Tibial nerve (tissue), 4 donors: ENCODE data around the gene ICA1L. TPM values are rescaled to one million over a fixed set of nuclear protein-coding genes. Genes with fewer than 3 reads are reported as not detected.
"Not testable (repeated sequence)": the region's sequence is repeated elsewhere in the genome, so short reads cannot be mapped to it uniquely, and the experiment has no call there.

Experiments
- DNase-seq, 2 donors: peaks; one replicate each; pipeline ENCODE4 v3.0.0-alpha.2; 2019; ENCODE audit warnings: low spot score in 2 of 2
- H3K27ac ChIP-seq, 4 donors: fragments of 200-600 bp; sonication (generic) in 3 of 4; one replicate each; pipeline ENCODE4 v1.5.1; 2017 to 2019; ENCODE audit warnings: mild to moderate bottlenecking in 1 of 4
- H3K27me3 ChIP-seq, 2 donors: fragments of 200-600 bp; sonication (generic) in 1 of 2; one replicate each; pipeline versions ENCODE4 v1.5.1 to v1.6.0; 2017 to 2019
- H3K36me3 ChIP-seq, 3 donors: fragments of 200-600 bp; sonication (generic); one replicate each; pipeline ENCODE4 v1.5.1; 2018 to 2019
- H3K4me1 ChIP-seq, 4 donors: fragments of 200-600 bp; sonication (generic) in 3 of 4; one replicate each; pipeline ENCODE4 v1.5.1; 2017 to 2019
- H3K4me3 ChIP-seq, 4 donors: fragments of 200-600 bp; sonication (generic) in 3 of 4; one replicate each; pipeline ENCODE4 v1.5.1; 2017 to 2019; ENCODE audit warnings: mild to moderate bottlenecking in 1 of 4, moderate library complexity in 1 of 4
- H3K9me3 ChIP-seq, 4 donors: fragments of 200-600 bp; sonication (generic) in 3 of 4; one replicate each; pipeline ENCODE4 v1.5.1; 2017 to 2019
- CTCF ChIP-seq, 5 experiments: fragments of 200-600 bp in 3 of 5; fragments of 450-650 bp in 2 of 5; sonication (generic) in 3 of 5; IDR thresholded peaks; one replicate each; pipeline ENCODE4 v1.5.1; 2016 to 2019; ENCODE audit warnings: antibody characterized with exemption in 5 of 5, mild to moderate bottlenecking in 3 of 5, moderate library complexity in 2 of 5
- EP300 ChIP-seq, 2 donors: sonication (generic); formaldehyde crosslinking; IDR thresholded peaks; one replicate each; pipeline ENCODE4 v1.6.1; 2017; ENCODE audit warnings: antibody characterized with exemption in 2 of 2, mild to moderate bottlenecking in 1 of 2
- POLR2A ChIP-seq, 2 donors: fragments of 450-650 bp; IDR thresholded peaks; one replicate each; pipeline ENCODE4 v1.6.1; 2017; ENCODE audit warnings: antibody characterized with exemption in 2 of 2, mild to moderate bottlenecking in 2 of 2, moderate library complexity in 2 of 2
- WGBS, 2 donors: methylation state at CpG; one replicate each; pipeline ENCODE4 v1.1.5; 2018; 5-methylcytosine and 5-hydroxymethylcytosine counted together
- total RNA-seq, 4 donors: library from RNA; depleted of rRNA; stranded (reverse); fragments of >200 nt; gene quantifications; one replicate each; pipeline ENCODE4 v1.1.0, GENCODE V29; 2016

The ICA1L gene
- total RNA-seq, result 10 to 100 TPM; 12.3 to 70.2 (median 32.7) TPM

DNA sequence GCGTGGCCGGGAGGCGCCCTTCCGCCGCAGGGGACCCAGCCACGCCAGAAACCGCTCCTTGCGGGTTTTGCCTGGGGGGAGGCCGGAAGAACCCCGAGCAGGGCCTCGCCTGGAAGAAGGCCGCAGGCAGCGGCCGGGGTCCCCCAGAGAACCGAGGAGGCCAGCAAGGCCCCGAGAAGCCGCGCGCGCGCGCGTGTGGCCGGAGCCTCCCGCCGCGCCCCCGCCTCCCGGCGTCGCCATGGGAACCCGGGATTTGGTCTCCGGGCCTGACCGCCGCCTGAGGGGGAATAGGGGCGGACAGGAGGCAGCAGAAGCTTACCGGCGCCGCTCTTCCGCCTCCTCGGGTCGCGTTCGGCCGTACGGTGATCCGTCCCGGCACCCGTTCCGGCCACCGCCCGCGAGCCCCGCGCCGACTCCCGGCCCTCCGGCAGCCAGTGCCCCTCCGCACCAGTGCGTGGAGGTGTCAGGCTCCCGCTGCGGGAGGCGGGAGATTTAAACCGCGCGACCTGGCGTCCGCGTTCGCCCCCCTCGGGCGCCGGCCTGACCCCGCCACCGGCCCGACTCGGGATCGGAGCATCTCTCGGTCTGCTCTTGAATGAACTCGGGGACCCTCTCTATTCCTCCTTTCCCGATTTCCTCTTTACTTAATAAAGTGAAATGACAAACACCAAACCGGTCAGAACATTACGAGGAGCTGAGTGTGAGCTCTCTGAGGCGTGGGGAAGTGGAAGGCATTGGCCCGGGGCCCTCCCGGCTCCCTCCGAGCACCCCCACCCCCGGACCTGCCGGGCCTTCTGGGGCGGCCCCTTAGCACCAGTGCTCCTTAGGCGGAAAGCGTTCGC, at the start of gene ICA1L:
Gene ICA1L, minus strand, starts transcription at position 467 of the 842 bp plus-strand sequence. CDS start 42,757 bp downstream, outside the sequence.
- WGBS, 2 donors, result 0% methylated on average over 41 to 53 of the region's 93 CpGs
- Histone ChIP-seq H3K4me3 (peak within 1 kb of the TSS; percentile 55 to 90 (median 84)), H3K4me1 (peaks cover 0 to 11% (median 2%) of the 10 kb centered on the region in 4 donors), H3K27ac (peak within 1 kb of the TSS; percentile 20 to 89 (median 57)), H3K9me3 (no peaks in the 10 kb centered on the region), H3K36me3 (no peaks in the 10 kb centered on the region), H3K27me3 (no peaks in the 10 kb centered on the region)
- DNase-seq, result peak in 1 of 2 donors; percentile 38
- TF ChIP-seq EP300 (IDR thresholded peaks at IDR 0.05) (no peak), POLR2A (IDR thresholded peaks at IDR 0.05) (no peak), CTCF (IDR thresholded peaks at IDR 0.05) (peak in 1 of 5 experiments; percentile 12)

- H3K27ac ChIP-seq, result no peak overlapping the region
- H3K27me3 ChIP-seq, result no peaks in the 10 kb centered on the region
- peaks cover 0 to 4% (median 0%) of the 10 kb centered on the region in 4 donors for H3K9me3 ChIP-seq
- H3K4me3 ChIP-seq, result no peak overlapping the region
- no peak for TF ChIP-seq EP300 (IDR thresholded peaks at IDR 0.05)
- WGBS, 2 donors, result 93 to 96% methylated on average over 1 of the region's 1 CpG
- DNase-seq, result no peak
- H3K4me1 ChIP-seq, result peaks cover 0 to 2% (median 0%) of the 10 kb centered on the region in 4 donors
- peaks cover 0 to 54% (median 0%) of the 10 kb centered on the region in 3 donors for H3K36me3 ChIP-seq
These were observed 47.3 kb upstream of the ICA1L start for GRCh38 chr2:202918860-202919259.

- H3K36me3 ChIP-seq, H3K27me3 ChIP-seq, H3K9me3 ChIP-seq, DNase-seq: not testable (repeated sequence)
- WGBS, 2 donors, result 4 to 5% methylated on average over 8 of the region's 49 CpGs
- Histone ChIP-seq H3K4me3 (peak overlapping the region; percentile 52 to 86 (median 72)), H3K4me1 (peaks cover 0 to 33% (median 9%) of the 10 kb centered on the region in 4 donors), H3K27ac (peak overlapping the region; percentile 66 to 93 (median 87))
These were observed 41.0 kb upstream of the ICA1L start for GRCh38 chr2:202912342-202913201.

DNA sequence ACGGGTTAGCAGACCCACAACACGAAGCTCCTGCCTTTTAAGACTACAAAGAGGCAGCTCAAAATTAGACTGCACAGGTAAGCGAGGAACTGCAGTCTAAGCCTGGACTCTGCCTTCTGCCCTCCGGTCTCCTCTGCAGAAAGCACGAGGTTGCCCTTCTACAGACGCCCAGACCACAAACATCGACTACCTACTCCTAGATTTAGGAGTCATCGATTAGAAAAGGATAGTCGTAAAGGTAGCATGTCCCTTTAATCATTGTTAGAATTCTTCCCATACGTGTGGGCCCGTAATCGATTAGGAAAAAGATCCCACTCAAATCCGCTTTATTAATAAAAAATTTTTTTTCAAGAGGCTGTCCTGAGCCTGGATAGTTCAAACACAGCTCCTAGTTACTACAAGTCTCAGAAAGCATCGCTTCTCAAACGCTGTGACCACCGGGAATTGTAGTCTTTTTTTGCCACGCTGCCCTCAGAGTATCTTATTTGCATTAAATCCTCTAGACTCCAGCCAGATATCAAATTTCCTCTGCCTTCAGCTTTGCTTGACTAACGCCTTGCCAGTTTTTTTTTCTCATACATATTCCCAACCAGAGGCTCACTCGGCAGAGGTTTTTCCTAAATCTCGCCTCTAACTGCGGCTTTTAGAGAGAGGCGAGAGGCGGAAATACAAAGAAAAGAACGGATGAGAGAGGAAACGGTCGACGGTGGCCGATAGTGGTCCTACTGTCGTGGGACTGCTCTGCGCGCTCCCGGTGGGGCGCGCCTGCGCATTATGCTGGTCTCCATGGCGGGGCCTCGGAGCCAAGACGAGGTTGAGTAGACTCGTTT, 40.2 kb upstream of the ICA1L start, which contains the start of the genes CARF and WDR12:
Gene CARF, plus strand, starts transcription at position 764 of the 830 bp plus-strand sequence. CDS start 29,628 bp downstream, outside the sequence.
Gene WDR12, minus strand, starts transcription at position 162 of the 830 bp plus-strand sequence. CDS start 197 bp downstream, outside the sequence.
- H3K36me3 ChIP-seq, result peaks cover 0 to 2% (median 0%) of the 10 kb centered on the region in 3 donors
- peak within 1 kb of the TSS; percentile 52 to 86 (median 72) for H3K4me3 ChIP-seq
- H3K4me1 ChIP-seq, result peaks cover 0 to 33% (median 9%) of the 10 kb centered on the region in 4 donors
- no peaks in the 10 kb centered on the region for H3K9me3 ChIP-seq
- TF ChIP-seq POLR2A (IDR thresholded peaks at IDR 0.05), result peak in 1 of 2 donors; percentile 45
- TF ChIP-seq EP300 (IDR thresholded peaks at IDR 0.05), result peak; percentile 56 to 89
- peak in 1 of 5 experiments; percentile 47 for TF ChIP-seq CTCF (IDR thresholded peaks at IDR 0.05)
- DNase-seq, result peak; percentile 80 to 90
- peak within 1 kb of the TSS; percentile 66 to 93 (median 87) for H3K27ac ChIP-seq
- no peaks in the 10 kb centered on the region for H3K27me3 ChIP-seq
- 0 to 1% methylated on average over 39 of the region's 39 CpGs for WGBS, 2 donors

DNA sequence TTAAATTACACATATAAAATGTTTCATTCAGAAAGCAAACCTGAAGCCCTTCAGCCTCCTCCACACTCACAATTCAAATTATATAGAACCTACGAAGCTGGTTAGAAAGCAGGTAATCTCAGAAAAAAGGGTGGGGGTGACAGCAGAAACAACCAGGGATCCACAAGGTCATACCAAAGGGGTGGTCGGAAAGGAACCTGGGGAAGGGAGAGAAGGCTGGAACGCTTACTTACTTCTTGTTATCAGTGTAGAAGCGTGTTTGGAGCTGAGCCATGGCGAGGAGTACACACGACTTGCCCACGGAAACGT, 39.6 kb upstream of the ICA1L start:
- WGBS, 2 donors, result 0 to 2% methylated on average over 8 of the region's 8 CpGs
- no peak for TF ChIP-seq CTCF (IDR thresholded peaks at IDR 0.05)
- no peak for TF ChIP-seq POLR2A (IDR thresholded peaks at IDR 0.05)
- no peak for TF ChIP-seq EP300 (IDR thresholded peaks at IDR 0.05)
- peak overlapping the region; percentile 52 to 86 (median 72) for H3K4me3 ChIP-seq
- peaks cover 0 to 6% (median 0%) of the 10 kb centered on the region in 3 donors for H3K36me3 ChIP-seq
- no peak for DNase-seq
- H3K27ac ChIP-seq, result peak overlapping the region in 3 of 4 donors; percentile 83 to 93 (median 91)
- no peaks in the 10 kb centered on the region for H3K27me3 ChIP-seq
- peaks cover 0 to 33% (median 9%) of the 10 kb centered on the region in 4 donors for H3K4me1 ChIP-seq
- H3K9me3 ChIP-seq, result no peaks in the 10 kb centered on the region
